Gastroesophageal sphincter (tissue), 4 donors: ENCODE measurements around the gene SMCHD1. TPM values are rescaled to one million over a fixed set of nuclear protein-coding genes. Genes with fewer than 3 reads are reported as not detected.

Experiments used
- ATAC-seq: fragments of 150-250 bp; one replicate; pipeline ENCODE4 v1.9.1; 2016; ENCODE audit warnings: mild to moderate bottlenecking, moderate library complexity
- H3K27ac ChIP-seq, 4 donors: fragments of 200-600 bp; sonication (generic) in 3 of 4; 1 replicate in 3 of 4; 2 replicates in 1 of 4; pipeline ENCODE4 v1.5.1; 2016 to 2019
- H3K27me3 ChIP-seq: fragments of 200-600 bp; sonication (generic); one replicate; pipeline ENCODE4 v1.5.1; 2019
- H3K36me3 ChIP-seq, 2 donors: fragments of 200-600 bp; sonication (generic); one replicate each; pipeline ENCODE4 v1.5.1; 2019; ENCODE audit warnings: control low read depth in 1 of 2
- H3K4me1 ChIP-seq, 3 donors: fragments of 200-600 bp; sonication (generic); 1 replicate in 2 of 3; 2 replicates in 1 of 3; pipeline ENCODE4 v1.5.1; 2016 to 2019; ENCODE audit warnings: control low read depth in 2 of 3
- H3K4me3 ChIP-seq, 2 donors: fragments of 200-600 bp; sonication (generic); one replicate each; pipeline ENCODE4 v1.5.1; 2019; ENCODE audit warnings: mild to moderate bottlenecking in 1 of 2, moderate library complexity in 1 of 2
- H3K9me3 ChIP-seq, 3 donors: fragments of 200-600 bp; sonication (generic); one replicate each; pipeline ENCODE4 v1.5.1; 2017 to 2019; ENCODE audit warnings: control low read depth in 2 of 3
- CTCF ChIP-seq, 4 experiments: fragments of 200-600 bp in 2 of 4; fragments of 450-650 bp in 2 of 4; sonication (generic) in 1 of 4; IDR thresholded peaks; one replicate each; pipeline ENCODE4 v1.5.1; 2017 to 2019; ENCODE audit warnings: antibody characterized with exemption in 4 of 4, mild to moderate bottlenecking in 2 of 4, moderate library complexity in 2 of 4
- EP300 ChIP-seq: sonication (generic); formaldehyde crosslinking; IDR thresholded peaks from one replicate; pipeline ENCODE4 v1.6.1; 2017; ENCODE audit warnings: antibody characterized with exemption, mild to moderate bottlenecking
- POLR2A ChIP-seq, 2 donors: fragments of 450-650 bp; IDR thresholded peaks; one replicate each; pipeline ENCODE4 v1.6.1; 2017; ENCODE audit warnings: antibody characterized with exemption in 2 of 2, mild to moderate bottlenecking in 2 of 2, moderate library complexity in 1 of 2
- POLR2AphosphoS5 ChIP-seq: sonication (generic); formaldehyde crosslinking; IDR thresholded peaks from one replicate; pipeline ENCODE4 v1.6.1; 2017; ENCODE audit warnings: antibody characterized with exemption
- WGBS, 2 donors: methylation state at CpG; one replicate each; pipeline ENCODE4 v1.1.5; 2018; ENCODE audit warnings: low coverage in 1 of 2; 5-methylcytosine and 5-hydroxymethylcytosine counted together
- total RNA-seq, 4 donors: library from RNA; depleted of rRNA; stranded (reverse); fragments of >200 nt; gene quantifications; one replicate each; pipeline ENCODE4 v1.1.0, GENCODE V29; 2016

The SMCHD1 gene
- total RNA-seq, 4 donors from 2014 or later, result 49.8 to 85.6 (median 68.0) TPM

DNA sequence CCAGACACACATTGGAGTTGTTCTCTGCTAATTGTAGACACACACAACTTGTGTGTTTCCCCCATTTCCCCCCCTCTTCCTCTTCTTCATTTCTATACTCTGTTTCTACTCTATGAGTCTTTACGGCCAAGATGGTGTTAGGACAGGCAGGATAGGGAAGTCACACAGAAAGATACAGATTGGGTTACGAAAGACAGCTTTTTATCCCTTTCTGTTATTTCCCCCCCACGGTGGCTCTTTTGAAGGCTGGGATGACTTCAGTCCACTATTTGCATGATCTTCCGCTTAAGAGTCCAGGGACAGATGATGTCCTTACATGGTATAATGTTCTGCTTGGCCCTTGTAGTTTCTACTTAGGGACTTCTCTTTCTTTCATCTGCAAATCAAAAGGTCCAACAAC lies 189.6 kb downstream of the SMCHD1 start:
- TF ChIP-seq EP300 (no peak), CTCF (IDR thresholded peaks at IDR 0.05) (no peak), POLR2AphosphoS5 (no peak), POLR2A (IDR thresholded peaks at IDR 0.05) (no peak)
- H3K36me3 ChIP-seq, result no peaks in the 10 kb centered on the region
- H3K4me3 ChIP-seq, result no peak overlapping the region
- WGBS, 2 donors, result 77 to 83% methylated on average over 3 to 4 of the region's 4 CpGs
- peaks cover 0 to 25% (median 7%) of the 10 kb centered on the region in 3 donors for H3K4me1 ChIP-seq
- ATAC-seq, result peak; percentile 5
- peaks cover 59% of the 10 kb centered on the region for H3K27me3 ChIP-seq
- no peak overlapping the region for H3K27ac ChIP-seq
- H3K9me3 ChIP-seq, result no peaks in the 10 kb centered on the region

DNA sequence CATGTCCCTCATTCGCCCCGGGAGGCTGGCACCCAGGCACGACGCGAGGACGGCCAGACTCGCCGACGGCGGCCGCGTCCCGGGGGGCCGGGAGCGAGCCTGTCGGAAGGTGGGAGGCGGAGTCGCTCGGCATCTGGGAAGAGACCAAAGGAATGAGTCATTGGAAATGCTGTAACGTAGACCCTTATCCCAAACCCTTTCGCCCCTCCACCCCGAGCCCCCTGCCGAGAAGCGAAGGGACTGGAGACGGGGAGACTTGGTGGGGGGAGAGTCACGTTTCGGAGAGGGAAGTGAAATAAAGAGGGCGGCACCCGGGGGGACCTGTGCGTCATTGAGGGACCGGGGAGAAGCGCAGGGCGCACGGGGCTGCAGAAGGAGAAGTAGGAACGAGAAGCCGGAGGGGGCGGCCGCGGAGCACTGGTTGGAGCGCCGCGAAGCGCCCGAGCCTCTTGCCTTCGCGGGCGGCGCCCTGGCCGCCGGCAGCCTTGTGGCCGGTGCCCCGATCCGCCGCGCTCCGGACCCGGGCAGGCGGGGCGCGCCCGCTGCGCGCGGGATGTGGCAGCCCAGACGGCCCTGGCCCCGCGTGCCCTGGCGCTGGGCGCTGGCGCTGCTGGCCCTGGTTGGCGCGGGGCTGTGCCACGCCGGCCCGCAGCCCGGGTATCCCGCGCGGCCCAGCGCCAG lies 191.2 kb downstream of the SMCHD1 start, which contains the start of gene EMILIN2:
Gene EMILIN2 (plus strand): TSS at position 371 of the 681 bp plus-strand sequence. CDS start 183 bp downstream, at position 554.
- H3K27me3 ChIP-seq, result peaks cover 61% of the 10 kb centered on the region
- H3K4me3 ChIP-seq, result peak within 1 kb of the TSS; percentile 35 to 59
- H3K36me3 ChIP-seq, result no peaks in the 10 kb centered on the region
- H3K9me3 ChIP-seq, result no peaks in the 10 kb centered on the region
- peak; percentile 70 for ATAC-seq
- peak within 1 kb of the TSS; percentile 3 to 86 (median 78) for H3K27ac ChIP-seq
- 1% methylated on average over 25 of the region's 80 CpGs; no CpG with 5 or more reads in 1 of the 2 donors for WGBS, 2 donors
- peaks cover 0 to 25% (median 7%) of the 10 kb centered on the region in 3 donors for H3K4me1 ChIP-seq
- TF ChIP-seq EP300 (no peak), POLR2A (IDR thresholded peaks at IDR 0.05) (peak; percentile 59 to 65), POLR2AphosphoS5 (peak; percentile 20), CTCF (IDR thresholded peaks at IDR 0.05) (no peak)

- 0% methylated on average over 4 to 15 of the region's 80 CpGs for WGBS, 2 donors
- H3K4me3 ChIP-seq, result peak overlapping the region; percentile 25 to 59
- TF ChIP-seq POLR2A (IDR thresholded peaks at IDR 0.05) (no peak), CTCF (IDR thresholded peaks at IDR 0.05) (peak in 1 of 4 experiments; percentile 19)
- H3K9me3 ChIP-seq, result no peaks in the 10 kb centered on the region
- H3K27me3 ChIP-seq, result peaks cover 61% of the 10 kb centered on the region
- peak overlapping the region; percentile 3 to 86 (median 78) for H3K27ac ChIP-seq
- ATAC-seq, result peak; percentile 41
- H3K36me3 ChIP-seq, result no peaks in the 10 kb centered on the region
- peaks cover 0 to 25% (median 7%) of the 10 kb centered on the region in 3 donors for H3K4me1 ChIP-seq
These were observed 192.1 kb downstream of the SMCHD1 start for GRCh38 chr18:2847317-2848246.

DNA sequence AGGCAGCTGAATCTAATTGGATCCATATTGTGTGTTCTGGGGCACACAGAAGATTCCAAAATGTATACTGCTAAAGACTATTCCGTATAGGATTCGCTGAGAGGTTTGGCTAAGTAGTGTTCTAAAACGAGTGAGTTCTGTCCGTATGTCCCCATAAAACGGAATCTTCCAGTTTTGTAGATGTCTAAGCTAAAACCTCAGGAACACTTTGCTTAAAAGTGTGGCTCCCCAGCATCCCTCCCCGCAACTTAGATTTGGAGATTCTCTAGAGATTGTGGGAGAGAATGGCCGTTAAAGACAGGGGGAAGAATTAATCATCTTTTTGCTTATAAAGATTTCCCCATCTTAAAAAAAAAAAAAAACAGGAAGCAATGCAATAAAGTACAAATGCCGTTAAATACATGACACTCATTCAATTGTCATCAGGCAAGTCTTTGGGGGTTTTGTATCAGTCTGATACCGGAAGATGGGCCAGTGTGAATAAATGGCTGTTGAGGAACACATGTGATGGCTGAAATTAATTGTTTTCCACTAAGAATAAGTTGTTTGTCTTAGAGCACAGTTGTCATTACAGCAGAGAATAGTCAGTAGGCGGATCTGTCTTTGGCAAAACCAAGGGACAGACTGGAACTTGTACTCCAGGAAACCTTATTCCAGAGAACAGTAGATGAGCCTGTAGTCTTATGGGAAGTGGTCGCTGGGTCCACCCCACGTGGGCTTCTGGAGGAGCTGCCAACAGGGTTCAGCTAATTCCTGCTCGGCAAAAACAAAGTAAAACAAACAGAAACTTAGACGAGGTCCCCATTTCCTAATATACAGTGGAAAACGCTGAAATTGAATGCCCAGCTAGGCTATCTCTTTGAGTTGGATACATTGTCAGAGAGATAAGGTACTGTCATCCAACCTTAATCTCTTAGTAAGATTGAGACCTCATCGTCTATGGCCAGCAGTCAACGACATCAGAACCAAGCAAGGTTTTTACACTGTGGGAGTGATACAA lies 193.0 kb downstream of the SMCHD1 start:
- Histone ChIP-seq H3K27ac (peak overlapping the region in 3 of 4 donors; percentile 76 to 86 (median 79)), H3K9me3 (no peaks in the 10 kb centered on the region), H3K4me1 (peaks cover 0 to 25% (median 7%) of the 10 kb centered on the region in 3 donors), H3K36me3 (no peaks in the 10 kb centered on the region), H3K4me3 (peak overlapping the region; percentile 25 to 59), H3K27me3 (peaks cover 61% of the 10 kb centered on the region)
- TF ChIP-seq CTCF (IDR thresholded peaks at IDR 0.05), result no peak
- TF ChIP-seq POLR2AphosphoS5, result no peak
- no peak for TF ChIP-seq EP300
- no peak for TF ChIP-seq POLR2A (IDR thresholded peaks at IDR 0.05)
- ATAC-seq, result no peak
- 22 to 52% methylated on average over 13 to 16 of the region's 17 CpGs for WGBS, 2 donors
